ENCODE data around the gene EREG. TPM values are rescaled to one million over a fixed set of nuclear protein-coding genes. Genes with fewer than 3 reads are reported as not detected.

EREG gene
- total and polyA plus RNA-seq, 2 of the 8 experiments (the other 6 are each of a cell fraction or from before 2014, with no cell fraction given): not detected

DNA sequence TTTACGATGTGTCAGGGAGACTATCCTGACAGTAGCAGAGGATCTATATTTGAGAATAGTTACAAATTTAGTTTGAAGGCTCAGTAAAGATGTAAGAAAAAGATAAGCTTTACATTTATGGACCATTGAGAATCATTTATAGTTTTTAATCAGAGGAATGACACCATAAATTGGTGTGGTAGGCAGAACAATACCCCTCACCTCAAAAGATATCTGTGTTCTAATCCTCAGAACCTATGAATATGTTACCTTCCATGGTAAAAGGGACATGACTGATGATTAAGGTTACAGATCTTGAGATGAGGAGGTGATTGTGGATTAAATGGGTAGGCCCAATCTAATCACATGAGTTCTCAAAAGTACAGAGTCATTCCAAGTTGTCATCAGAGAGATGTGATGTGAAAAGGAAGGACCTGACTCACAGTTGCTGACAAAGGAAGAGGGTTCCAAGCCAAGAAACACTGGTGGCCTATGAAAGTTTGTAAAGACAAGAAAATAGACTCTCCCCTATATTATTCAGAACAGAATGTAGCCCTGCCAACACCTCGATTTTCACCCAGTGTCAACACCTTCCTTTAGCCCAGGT lies 27.0 kb downstream of the EREG start (continued):
- TF ChIP-seq RNF2 (IDR thresholded peaks at IDR 0.05; ENCODE audit: borderline replicate concordance, low read depth, low read length, missing control alignments, poor library complexity, severe bottlenecking): no peak
- TF ChIP-seq SP4 (IDR thresholded peaks at IDR 0.05; ENCODE audit: low read length): no peak
- no peak for TF ChIP-seq SUZ12 (IDR thresholded peaks at IDR 0.05; ENCODE audit: low read length)
- TF ChIP-seq BRCA1 (IDR thresholded peaks at IDR 0.05; ENCODE audit: low read depth, low read length): no peak
- TF ChIP-seq POLR2A (IDR thresholded peaks at IDR 0.05; ENCODE audit: control extremely low read depth in 1 of 2, low read depth in 2 of 2, low read length in 2 of 2): no peak
- TF ChIP-seq SIRT6 (IDR thresholded peaks at IDR 0.05; ENCODE audit: low read length): no peak
- TF ChIP-seq MAFK (IDR thresholded peaks at IDR 0.05; ENCODE audit: low read depth, low read length): no peak
